Measurements from ENCODE around the gene SLC9A9.

- TF ChIP-seq, protein P1, sequence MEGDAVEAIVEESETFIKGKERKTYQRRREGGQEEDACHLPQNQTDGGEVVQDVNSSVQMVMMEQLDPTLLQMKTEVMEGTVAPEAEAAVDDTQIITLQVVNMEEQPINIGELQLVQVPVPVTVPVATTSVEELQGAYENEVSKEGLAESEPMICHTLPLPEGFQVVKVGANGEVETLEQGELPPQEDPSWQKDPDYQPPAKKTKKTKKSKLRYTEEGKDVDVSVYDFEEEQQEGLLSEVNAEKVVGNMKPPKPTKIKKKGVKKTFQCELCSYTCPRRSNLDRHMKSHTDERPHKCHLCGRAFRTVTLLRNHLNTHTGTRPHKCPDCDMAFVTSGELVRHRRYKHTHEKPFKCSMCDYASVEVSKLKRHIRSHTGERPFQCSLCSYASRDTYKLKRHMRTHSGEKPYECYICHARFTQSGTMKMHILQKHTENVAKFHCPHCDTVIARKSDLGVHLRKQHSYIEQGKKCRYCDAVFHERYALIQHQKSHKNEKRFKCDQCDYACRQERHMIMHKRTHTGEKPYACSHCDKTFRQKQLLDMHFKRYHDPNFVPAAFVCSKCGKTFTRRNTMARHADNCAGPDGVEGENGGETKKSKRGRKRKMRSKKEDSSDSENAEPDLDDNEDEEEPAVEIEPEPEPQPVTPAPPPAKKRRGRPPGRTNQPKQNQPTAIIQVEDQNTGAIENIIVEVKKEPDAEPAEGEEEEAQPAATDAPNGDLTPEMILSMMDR (IDR thresholded peaks at IDR 0.05): no peak
- TF ChIP-seq POLR2A (IDR thresholded peaks at IDR 0.05): no peak
Measured at GRCh38 chr3:143307613-143308183, 540.6 kb downstream of the SLC9A9 start.

All from thyroid gland (tissue), 4 donors.